Neuronal stem cell (in vitro differentiated cells): ENCODE measurements around the gene CAPN15.
A peak's percentile ranks its signal among the peaks of the same experiment; 100 is the strongest.

ENCODE experiments used
- DNase-seq: peaks from one replicate; pipeline ENCODE4 v3.0.0-alpha.2; 2013; ENCODE audit warnings: low spot score
- H2AFZ ChIP-seq: one replicate; pipeline ENCODE4 v1.6.1; 2013; ENCODE audit warnings: mild to moderate bottlenecking, low read length, inconsistent platforms
- H2AK5ac ChIP-seq: 2 replicates; pipeline ENCODE4 v1.6.1; 2013; ENCODE audit warnings: low read depth, mild to moderate bottlenecking, inconsistent platforms, low read length, moderate library complexity, mixed read lengths
- H2BK120ac ChIP-seq: 2 replicates; pipeline ENCODE4 v1.6.1; 2013; ENCODE audit warnings: low read depth, mild to moderate bottlenecking, inconsistent platforms, low read length, moderate library complexity, mixed read lengths
- H2BK12ac ChIP-seq: one replicate; pipeline ENCODE4 v1.6.1; 2013; ENCODE audit warnings: low read length, inconsistent platforms
- H2BK15ac ChIP-seq: 2 replicates; pipeline ENCODE4 v1.6.1; 2013; ENCODE audit warnings: mild to moderate bottlenecking, low read length, inconsistent platforms, mixed read lengths
- H2BK5ac ChIP-seq: one replicate; pipeline ENCODE4 v1.6.1; 2013; ENCODE audit warnings: inconsistent platforms, mild to moderate bottlenecking, low read length, moderate library complexity
- H3K14ac ChIP-seq: one replicate; pipeline ENCODE4 v1.6.1; 2013; ENCODE audit warnings: low read length, inconsistent platforms
- H3K18ac ChIP-seq: 2 replicates; pipeline ENCODE4 v1.6.1; 2013; ENCODE audit warnings: low read length, inconsistent platforms
- H3K23ac ChIP-seq: 2 replicates; pipeline ENCODE4 v1.6.1; 2013; ENCODE audit warnings: low read depth, mild to moderate bottlenecking, mixed read lengths, low read length, inconsistent platforms; ENCODE audit not compliant: poor library complexity
- H3K27ac ChIP-seq: replicated peaks from 3 replicates; pipeline ENCODE4 v1.5.1; 2013; ENCODE audit warnings: low read length, inconsistent platforms
- H3K27me3 ChIP-seq, 3 experiments: 2 replicates each; pipeline ENCODE4 v1.6.1; 2013; ENCODE audit warnings: low read length in 3 of 3, mild to moderate bottlenecking in 2 of 3, inconsistent platforms in 1 of 3, low read depth in 1 of 3, mixed read lengths in 1 of 3, moderate library complexity in 1 of 3; ENCODE audit not compliant: control insufficient read depth in 3 of 3, insufficient read depth in 3 of 3
- H3K36me3 ChIP-seq, 2 donors: replicated peaks in 1 of 2; 2 replicates each; pipeline ENCODE4 v1.6.1; 2013; ENCODE audit warnings: low read length in 2 of 2; ENCODE audit not compliant: control insufficient read depth in 2 of 2, insufficient read depth in 2 of 2
- H3K4ac ChIP-seq: 2 replicates; pipeline ENCODE4 v1.6.1; 2013; ENCODE audit warnings: inconsistent platforms, mild to moderate bottlenecking, low read length, moderate library complexity
- H3K4me1 ChIP-seq, 2 donors: 1 replicate in 1 of 2; 2 replicates in 1 of 2; pipeline ENCODE4 v1.6.1; 2013; ENCODE audit warnings: low read length in 2 of 2, low read depth in 1 of 2; ENCODE audit not compliant: control insufficient read depth in 2 of 2, insufficient read depth in 1 of 2
- H3K4me2 ChIP-seq: one replicate; pipeline ENCODE4 v1.6.1; 2013; ENCODE audit warnings: mild to moderate bottlenecking, low read length, inconsistent platforms; ENCODE audit not compliant: insufficient read depth, poor library complexity, severe bottlenecking
- H3K4me3 ChIP-seq, 2 donors: 2 replicates each; pipeline ENCODE4 v1.5.1; 2013; ENCODE audit warnings: low read length in 2 of 2, mild to moderate bottlenecking in 2 of 2, inconsistent platforms in 1 of 2, moderate library complexity in 1 of 2
- H3K79me1 ChIP-seq: one replicate; pipeline ENCODE4 v1.6.1; 2013; ENCODE audit warnings: low read depth, mild to moderate bottlenecking, inconsistent platforms, low read length, moderate library complexity
- H3K9ac ChIP-seq: one replicate; pipeline ENCODE4 v1.6.1; 2013; ENCODE audit warnings: mild to moderate bottlenecking, low read depth, low read length, inconsistent platforms; ENCODE audit not compliant: poor library complexity
- H3K9me3 ChIP-seq, 2 donors: replicated peaks in 1 of 2; 2 replicates each; pipeline versions ENCODE3 to v1.6.1; 2013; ENCODE audit warnings: low read length in 2 of 2, mild to moderate bottlenecking in 2 of 2, inconsistent platforms in 1 of 2, low read depth in 1 of 2, mixed read lengths in 1 of 2, moderate library complexity in 1 of 2; ENCODE audit not compliant: control insufficient read depth in 2 of 2, insufficient read depth in 1 of 2
- H4K8ac ChIP-seq: one replicate; pipeline ENCODE4 v1.6.1; 2013; ENCODE audit warnings: low read depth, mild to moderate bottlenecking, inconsistent platforms, low read length, moderate library complexity
- H4K91ac ChIP-seq: one replicate; pipeline ENCODE4 v1.6.1; 2013; ENCODE audit warnings: low read length, low read depth, mild to moderate bottlenecking, inconsistent platforms; ENCODE audit not compliant: poor library complexity
- WGBS, 2 donors: extraction: QIAGEN DNeasy Blood & Tissue Kit; methylation state at CpG; one replicate each; pipeline ENCODE4 v1.1.7; 2013; ENCODE audit warnings: missing lambda C conversion rate in 2 of 2, mixed read lengths in 1 of 2; ENCODE audit not compliant: insufficient read length in 2 of 2, insufficient replicate concordance in 1 of 2; ENCODE audit errors: extremely low coverage in 2 of 2; 5-methylcytosine and 5-hydroxymethylcytosine counted together

Gene CAPN15

GRCh38 chr16:534856-535445 lies 7.4 kb downstream of the CAPN15 start:
- no CpG with 5 or more reads among the region's 27 CpGs for WGBS, 2 donors
- Histone ChIP-seq H3K9me3 (no peaks in the 10 kb centered on the region), H3K27me3 (no peaks in the 10 kb centered on the region), H3K9ac (peak overlapping the region; percentile 60), H3K36me3 (peaks cover 3 to 15% of the 10 kb centered on the region in 2 donors), H3K4me2 (no peak overlapping the region), H2BK12ac (peak overlapping the region; percentile 58), H3K27ac (no peak overlapping the region), H3K4me3 (no peak overlapping the region), H2BK5ac (no peak overlapping the region), H3K14ac (peak overlapping the region; percentile 56), H2BK120ac (no peak overlapping the region), H3K4me1 (no peaks in the 10 kb centered on the region), H3K18ac (peak overlapping the region; percentile 48), H2AK5ac (no peak overlapping the region), H4K91ac (no peak overlapping the region), H3K4ac (no peak overlapping the region), H4K8ac (no peak overlapping the region), H2AFZ (no peak overlapping the region), H2BK15ac (no peak overlapping the region), H3K23ac (peak overlapping the region; percentile 89), H3K79me1 (peaks cover 36% of the 10 kb centered on the region)
- no peak for DNase-seq

- no peak overlapping the region for H3K27ac ChIP-seq
- no peak overlapping the region for H3K4me2 ChIP-seq
- H3K23ac ChIP-seq: peak overlapping the region; percentile 89
- H3K79me1 ChIP-seq: peaks cover 37% of the 10 kb centered on the region
- H3K27me3 ChIP-seq: no peaks in the 10 kb centered on the region
- H3K18ac ChIP-seq: peak overlapping the region; percentile 48
- no peak overlapping the region for H2BK120ac ChIP-seq
- H2BK5ac ChIP-seq: no peak overlapping the region
- H3K9me3 ChIP-seq: no peaks in the 10 kb centered on the region
- no peak overlapping the region for H3K4me3 ChIP-seq
- H2AFZ ChIP-seq: no peak overlapping the region
- H3K36me3 ChIP-seq: peaks cover 3 to 11% of the 10 kb centered on the region in 2 donors
- H4K8ac ChIP-seq: no peak overlapping the region
- peak overlapping the region; percentile 37 for H2AK5ac ChIP-seq
- no peak overlapping the region for H3K9ac ChIP-seq
- WGBS, 2 donors: no CpG with 5 or more reads among the region's 39 CpGs
- H2BK15ac ChIP-seq: no peak overlapping the region
- H3K4me1 ChIP-seq: no peaks in the 10 kb centered on the region
- H4K91ac ChIP-seq: no peak overlapping the region
- no peak overlapping the region for H3K4ac ChIP-seq
- peak overlapping the region; percentile 41 for H2BK12ac ChIP-seq
- no peak for DNase-seq
- peak overlapping the region; percentile 6 for H3K14ac ChIP-seq
Measured at GRCh38 chr16:535446-536405, 8.2 kb downstream of the CAPN15 start.

GRCh38 chr16:536746-537145 lies 9.2 kb downstream of the CAPN15 start:
- Histone ChIP-seq H3K27ac (no peak overlapping the region), H3K36me3 (peaks cover 5 to 11% of the 10 kb centered on the region in 2 donors), H3K4ac (no peak overlapping the region), H3K4me2 (no peak overlapping the region), H2BK120ac (no peak overlapping the region), H2BK15ac (no peak overlapping the region), H3K23ac (no peak overlapping the region), H3K79me1 (peaks cover 41% of the 10 kb centered on the region), H3K14ac (no peak overlapping the region), H3K4me3 (no peak overlapping the region), H4K8ac (no peak overlapping the region), H4K91ac (no peak overlapping the region), H3K27me3 (no peaks in the 10 kb centered on the region), H2AFZ (no peak overlapping the region), H2BK5ac (no peak overlapping the region), H3K9me3 (peaks cover 0 to 2% of the 10 kb centered on the region in 2 donors), H2AK5ac (no peak overlapping the region), H3K18ac (no peak overlapping the region), H2BK12ac (no peak overlapping the region), H3K9ac (no peak overlapping the region), H3K4me1 (no peaks in the 10 kb centered on the region)
- no CpG with 5 or more reads among the region's 17 CpGs for WGBS, 2 donors
- no peak for DNase-seq
